Measurements from ENCODE around the gene METRN.

GRCh38 chr16:740764-741505 is 26.0 kb downstream of the METRN start, which contains the start of gene CIAO3:
- peak; percentile 50 for TF ChIP-seq CTCF (conservative IDR thresholded peaks at IDR 0.05; ENCODE audit: low read length)
- no peak for TF ChIP-seq EZH2phosphoT487 (IDR thresholded peaks at IDR 0.05; ENCODE audit: borderline replicate concordance)

All from Loucy (cell line).